Measurements from ENCODE around the gene SH3D21. TPM values are rescaled to one million over a fixed set of nuclear protein-coding genes. Genes with fewer than 3 reads are reported as not detected.

Gene SH3D21
- total and polyA plus RNA-seq, 2 of the 8 experiments (the other 6 are each of a cell fraction or from before 2014, with no cell fraction given), result 3.4 to 8.6 TPM

GRCh38 chr1:36369061-36369861 is 63.1 kb downstream of the SH3D21 start:
- Histone ChIP-seq H2BK120ac (replicated peaks; ENCODE audit: low read depth, low read length) (no peak overlapping the region), H2BK5ac (ENCODE audit: low read depth, low read length) (no peak overlapping the region), H3K4me2 (ENCODE audit: insufficient read depth in 1 of 2, low read depth in 2 of 2, low read length in 2 of 2) (peak overlapping the region in 1 of 2 experiments; percentile 19; a peak in 1 of 4 replicates), H3K4me3 (ENCODE audit: extremely low read depth in 1 of 4, insufficient read depth in 2 of 4, low read depth in 3 of 4, low read length in 4 of 4) (no peak overlapping the region), H3K27ac (ENCODE audit: low read depth, low read length) (no peak overlapping the region), H4K20me1 (replicated peaks in 1 of 2; ENCODE audit: control insufficient read depth in 1 of 2, insufficient read depth in 2 of 2, low read length in 2 of 2) (peaks cover 0 to 7% of the 10 kb centered on the region in 2 experiments), H3K4ac (replicated peaks; ENCODE audit: insufficient read length, low read depth, low read length) (no peak overlapping the region), H3K56ac (replicated peaks; ENCODE audit: insufficient read length, low read depth, low read length) (no peak overlapping the region), H3K23me2 (ENCODE audit: low read depth, low read length) (no peaks in the 10 kb centered on the region), H4K5ac (ENCODE audit: insufficient read length, low read depth, low read length) (no peak overlapping the region), H3K18ac (ENCODE audit: extremely low read depth, low read length) (no peak overlapping the region), H3K36me3 (ENCODE audit: control insufficient read depth in 2 of 4, insufficient read depth in 4 of 4, low read length in 3 of 4) (peaks cover 0 to 3% (median 0%) of the 10 kb centered on the region in 4 experiments; a peak in 1 of 8 replicates), H4K91ac (replicated peaks; ENCODE audit: insufficient read length, low read length) (no peak overlapping the region), H2AK5ac (ENCODE audit: low read depth, low read length) (no peak overlapping the region), H2BK20ac (ENCODE audit: low read length) (no peak overlapping the region), H2BK12ac (ENCODE audit: low read depth, low read length) (no peak overlapping the region), H3K9me3 (ENCODE audit: insufficient read depth in 2 of 2, low read depth in 1 of 2, low read length in 1 of 2) (no peaks in the 10 kb centered on the region), H2AFZ (ENCODE audit: low read length) (no peak overlapping the region), H3K23ac (ENCODE audit: insufficient read length) (no peak overlapping the region), H3K27me3 (replicated peaks in 1 of 4; ENCODE audit: control insufficient read depth in 3 of 4, extremely low read depth in 1 of 4, insufficient read depth in 3 of 4, low read length in 3 of 4) (no peaks in the 10 kb centered on the region), H2BK15ac (ENCODE audit: low read length) (0 out of 2 replicates have a peak overlapping the region, but pooled peaks have one; percentile 84), H3K4me1 (replicated peaks in 1 of 4; ENCODE audit: control insufficient read depth in 3 of 4, insufficient read depth in 4 of 4, low read length in 3 of 4) (peaks cover 12 to 33% (median 20%) of the 10 kb centered on the region in 4 experiments), H3K79me1 (ENCODE audit: low read depth, low read length) (peaks cover 3% of the 10 kb centered on the region; the same call in 1 of the 2 replicates), H3K14ac (ENCODE audit: insufficient read length) (no peak overlapping the region), H4K8ac (ENCODE audit: extremely low read depth, insufficient read depth, low read length) (no peak overlapping the region; the same call in 1 of the 2 replicates), H3K9ac (replicated peaks in 1 of 4; ENCODE audit: extremely low read depth in 1 of 4, low read depth in 3 of 4, low read length in 3 of 4) (no peak overlapping the region), H3K79me2 (ENCODE audit: control insufficient read depth in 1 of 2, insufficient read depth in 2 of 2, low read length in 2 of 2) (peaks cover 0 to 38% of the 10 kb centered on the region in 2 experiments; a peak in 2 of 4 replicates)
- FAIRE-seq, result peak; percentile 89
- WGBS, 2 experiments (ENCODE audit: extremely low coverage in 1 of 2, insufficient coverage in 1 of 2, insufficient read length in 1 of 2, insufficient replicate concordance in 2 of 2, low coverage in 1 of 2, low lambda C conversion rate in 2 of 2, missing lambda C conversion rate in 1 of 2), result 67% methylated on average over 7 of the region's 7 CpGs; no CpG with 5 or more reads in 1 of the 2 experiments
- CTCF ChIA-PET (ENCODE audit: partially characterized antibody), result interaction anchor here (0.6 to 7.9 kb wide), 31 partner anchors 12 to 236 kb away, joined by 3 to 90 read pairs (median 5); partner anchors contain the start of genes EVA1B, SH3D21, STK40 and THRAP3
- POLR2A ChIA-PET (ENCODE audit: partially characterized antibody), result interaction anchor here (1.1 to 5.2 kb wide), 6 partner anchors 12 to 40 kb away, joined by 3 to 33 read pairs (median 4); no protein-coding TSS in a partner anchor
- DNase-seq (ENCODE audit: low read depth in 1 of 2, low spot score in 2 of 2), result peak; percentile 46 to 98
- TF ChIP-seq YY1 (IDR thresholded peaks at IDR 0.05; ENCODE audit: low read depth, low read length), result 0 out of 2 replicates have a peak, but pooled peaks have one; percentile 35
- TF ChIP-seq GABPA (IDR thresholded peaks at IDR 0.05; ENCODE audit: borderline replicate concordance, insufficient read depth, low read length), result no peak
- TF ChIP-seq POLR2AphosphoS5 (IDR thresholded peaks at IDR 0.05; ENCODE audit: low read depth, low read length), result no peak
- TF ChIP-seq SP1 (IDR thresholded peaks at IDR 0.05; ENCODE audit: low read depth, low read length), result peak; percentile 75; the same call in 1 of the 2 replicates
- peak; percentile 55 to 63 for TF ChIP-seq RAD21 (IDR thresholded peaks at IDR 0.05 in 1 of 2, conservative IDR thresholded peaks at IDR 0.05 in 1 of 2; ENCODE audit: low read depth in 2 of 2, low read length in 2 of 2)
- TF ChIP-seq, protein P1, sequence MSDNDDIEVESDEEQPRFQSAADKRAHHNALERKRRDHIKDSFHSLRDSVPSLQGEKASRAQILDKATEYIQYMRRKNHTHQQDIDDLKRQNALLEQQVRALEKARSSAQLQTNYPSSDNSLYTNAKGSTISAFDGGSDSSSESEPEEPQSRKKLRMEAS (IDR thresholded peaks at IDR 0.05), result no peak
- TF ChIP-seq TCF12 (IDR thresholded peaks at IDR 0.05; ENCODE audit: low read depth, low read length), result peak; percentile 78; the same call in 1 of the 2 replicates
- 0 out of 4 replicates have a peak, but pooled peaks of 1 of the 2 experiments have one; percentile 7 for TF ChIP-seq HDAC2 (IDR thresholded peaks at IDR 0.05; ENCODE audit: borderline replicate concordance in 1 of 2, low read depth in 2 of 2, low read length in 2 of 2)
- 0 out of 2 replicates have a peak, but pooled peaks have one; percentile 8 for TF ChIP-seq CEBPB (IDR thresholded peaks at IDR 0.05; ENCODE audit: low read depth, low read length)
- TF ChIP-seq CREB1 (IDR thresholded peaks at IDR 0.05), result peak; percentile 68
